Bronchial epithelial cell (primary cell): Measurements from ENCODE around the gene NOXA1. TPM values are rescaled to one million over a fixed set of nuclear protein-coding genes. Genes with fewer than 3 reads are reported as not detected.

Experiments
- DNase-seq: peaks from one replicate; pipeline ENCODE4 v3.0.0-alpha.2; 2010; ENCODE audit warnings: low read depth
- FAIRE-seq: peaks from 2 replicates; lab custom pipeline; 2011; peaks lifted over from hg19 to GRCh38; lab: Jason Lieb, UNC
- H3K27me3 ChIP-seq: 2 replicates; pipeline ENCODE4 v1.5.1; 2011; ENCODE audit warnings: low read length; ENCODE audit not compliant: control insufficient read depth, insufficient read depth
- H3K36me3 ChIP-seq: 2 replicates; pipeline ENCODE4 v1.5.1; 2011; ENCODE audit warnings: low read length; ENCODE audit not compliant: control insufficient read depth, insufficient read depth
- H3K4me3 ChIP-seq: 2 replicates; pipeline ENCODE4 v1.5.1; 2011; ENCODE audit warnings: mild to moderate bottlenecking, low read depth, low read length, control low read depth
- CTCF ChIP-seq: IDR thresholded peaks from 2 replicates; pipeline ENCODE4 v1.5.1; 2011; ENCODE audit warnings: mild to moderate bottlenecking, moderate library complexity, low read length, control low read depth, inconsistent platforms; ENCODE audit not compliant: insufficient read depth, severe bottlenecking
- total RNA-seq: library from RNA; depleted of rRNA; stranded (reverse); fragments of >200 nt; gene quantifications from 2 replicates; pipeline ENCODE4 v1.2.1, GENCODE V29; 2014

Gene NOXA1
- total RNA-seq, 1 donor from 2014 or later: 0.53 TPM

GRCh38 chr9:137379761-137380161 lies 43.4 kb upstream of the NOXA1 start:
- no peak overlapping the region for H3K4me3 ChIP-seq
- TF ChIP-seq CTCF: no peak
- FAIRE-seq: no peak
- no peaks in the 10 kb centered on the region for H3K27me3 ChIP-seq
- no peak for DNase-seq
- no peaks in the 10 kb centered on the region for H3K36me3 ChIP-seq

- no peak overlapping the region for H3K4me3 ChIP-seq
- no peaks in the 10 kb centered on the region for H3K27me3 ChIP-seq
- TF ChIP-seq CTCF: no peak
- FAIRE-seq (no peak), DNase-seq (no peak)
- no peaks in the 10 kb centered on the region for H3K36me3 ChIP-seq
Measured at GRCh38 chr9:137380171-137380570, 43.0 kb upstream of the NOXA1 start.

- no peak for TF ChIP-seq CTCF
- Histone ChIP-seq H3K36me3 (no peaks in the 10 kb centered on the region), H3K4me3 (no peak overlapping the region), H3K27me3 (no peaks in the 10 kb centered on the region)
- FAIRE-seq (no peak), DNase-seq (no peak)
Measured at GRCh38 chr9:137380606-137381005, 42.6 kb upstream of the NOXA1 start.

GRCh38 chr9:137381501-137382443 lies 41.4 kb upstream of the NOXA1 start:
- Histone ChIP-seq H3K4me3 (no peak overlapping the region), H3K36me3 (no peaks in the 10 kb centered on the region), H3K27me3 (no peaks in the 10 kb centered on the region)
- DNase-seq: no peak
- FAIRE-seq: no peak
- no peak for TF ChIP-seq CTCF

- H3K27me3 ChIP-seq: no peaks in the 10 kb centered on the region
- TF ChIP-seq CTCF: no peak
- FAIRE-seq (no peak), DNase-seq (no peak)
- no peaks in the 10 kb centered on the region for H3K36me3 ChIP-seq
- H3K4me3 ChIP-seq: no peak overlapping the region
Measured at GRCh38 chr9:137382444-137383080, 40.6 kb upstream of the NOXA1 start.
